ENCODE results near the gene HOXA3.

The HOXA3 gene

DNA sequence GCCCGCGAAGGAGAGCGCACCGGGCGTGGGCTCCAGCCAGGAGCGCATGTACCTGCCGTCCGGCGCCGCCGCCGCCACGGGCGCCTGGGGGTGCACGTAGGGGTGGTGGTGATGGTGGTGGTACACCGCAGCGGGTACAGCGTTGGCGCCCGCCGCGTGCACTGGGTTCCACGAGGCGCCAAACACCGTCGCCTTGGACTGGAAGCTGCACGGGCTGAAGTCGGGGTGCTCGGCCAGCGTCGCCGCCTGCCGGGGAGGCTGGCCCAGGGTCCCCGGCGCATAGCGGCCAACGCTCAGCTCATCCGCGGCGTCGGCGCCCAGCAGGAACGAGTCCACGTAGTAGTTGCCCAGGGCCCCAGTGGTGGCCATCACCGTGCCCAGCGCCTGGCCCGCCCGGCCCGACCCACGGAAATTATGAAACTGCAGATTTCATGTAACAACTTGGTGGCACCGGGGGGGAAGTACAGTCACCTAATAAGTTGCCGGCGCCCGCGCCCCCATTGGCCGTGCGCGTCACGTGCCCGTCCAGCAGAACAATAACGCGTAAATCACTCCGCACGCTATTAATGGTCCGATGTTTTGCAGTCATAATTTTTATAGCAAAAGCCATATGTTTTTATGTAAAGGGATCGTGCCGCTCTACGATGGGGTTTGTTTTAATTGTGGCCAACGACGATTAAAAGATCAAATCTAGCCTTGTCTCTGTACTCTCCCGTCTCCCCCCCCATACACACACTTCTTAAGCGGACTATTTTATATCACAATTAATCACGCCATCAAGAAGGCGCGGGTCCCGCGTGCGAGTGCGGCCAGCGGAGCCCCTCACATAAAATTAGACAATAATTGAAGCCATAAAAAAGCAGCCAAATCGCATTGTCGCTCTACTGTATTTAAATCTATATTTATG lies 13.0 kb upstream of the HOXA3 start, which contains the start of gene HOXA9:
Gene HOXA9 (minus strand): TSS at position 449 of the 907 bp plus-strand sequence. CDS start 80 bp downstream, at position 369.
- H3K27ac ChIP-seq, result peak within 1 kb of the TSS; percentile 51
- TF ChIP-seq, protein P1, sequence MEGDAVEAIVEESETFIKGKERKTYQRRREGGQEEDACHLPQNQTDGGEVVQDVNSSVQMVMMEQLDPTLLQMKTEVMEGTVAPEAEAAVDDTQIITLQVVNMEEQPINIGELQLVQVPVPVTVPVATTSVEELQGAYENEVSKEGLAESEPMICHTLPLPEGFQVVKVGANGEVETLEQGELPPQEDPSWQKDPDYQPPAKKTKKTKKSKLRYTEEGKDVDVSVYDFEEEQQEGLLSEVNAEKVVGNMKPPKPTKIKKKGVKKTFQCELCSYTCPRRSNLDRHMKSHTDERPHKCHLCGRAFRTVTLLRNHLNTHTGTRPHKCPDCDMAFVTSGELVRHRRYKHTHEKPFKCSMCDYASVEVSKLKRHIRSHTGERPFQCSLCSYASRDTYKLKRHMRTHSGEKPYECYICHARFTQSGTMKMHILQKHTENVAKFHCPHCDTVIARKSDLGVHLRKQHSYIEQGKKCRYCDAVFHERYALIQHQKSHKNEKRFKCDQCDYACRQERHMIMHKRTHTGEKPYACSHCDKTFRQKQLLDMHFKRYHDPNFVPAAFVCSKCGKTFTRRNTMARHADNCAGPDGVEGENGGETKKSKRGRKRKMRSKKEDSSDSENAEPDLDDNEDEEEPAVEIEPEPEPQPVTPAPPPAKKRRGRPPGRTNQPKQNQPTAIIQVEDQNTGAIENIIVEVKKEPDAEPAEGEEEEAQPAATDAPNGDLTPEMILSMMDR (conservative IDR thresholded peaks at IDR 0.05), result no peak
- TF ChIP-seq ZFX (IDR thresholded peaks at IDR 0.05), result no peak

GRCh38 chr7:27164367-27165088 lies 12.1 kb upstream of the HOXA3 start:
- TF ChIP-seq, protein P1 (conservative IDR thresholded peaks at IDR 0.05), result no peak
- no peak for TF ChIP-seq ZFX (IDR thresholded peaks at IDR 0.05)
- H3K27ac ChIP-seq, result no peak overlapping the region

DNA sequence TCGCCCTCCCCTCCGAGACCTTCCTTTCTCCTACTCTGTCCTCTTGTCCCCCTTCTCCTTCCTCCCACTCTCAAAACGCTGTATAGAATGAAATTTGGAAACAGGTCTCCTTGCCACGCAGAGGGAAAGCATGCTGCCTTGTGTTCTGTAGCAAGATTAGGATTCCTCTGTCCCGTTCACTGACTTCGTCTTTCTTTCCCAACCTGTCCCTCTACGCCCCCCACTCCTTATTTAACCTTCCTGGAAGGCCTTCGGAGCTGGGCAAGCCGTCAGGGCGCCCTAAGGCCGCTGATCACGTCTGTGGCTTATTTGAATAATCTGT lies 11.6 kb upstream of the HOXA3 start:
- H3K27ac ChIP-seq, result no peak overlapping the region
- TF ChIP-seq, protein P1 (conservative IDR thresholded peaks at IDR 0.05), result no peak
- no peak for TF ChIP-seq ZFX (IDR thresholded peaks at IDR 0.05)

- H3K27ac ChIP-seq, result no peak overlapping the region
- no peak for TF ChIP-seq ZFX (IDR thresholded peaks at IDR 0.05)
- TF ChIP-seq, protein P1 (conservative IDR thresholded peaks at IDR 0.05), result no peak
Measured at GRCh38 chr7:27163288-27164044, 11.1 kb upstream of the HOXA3 start.

DNA sequence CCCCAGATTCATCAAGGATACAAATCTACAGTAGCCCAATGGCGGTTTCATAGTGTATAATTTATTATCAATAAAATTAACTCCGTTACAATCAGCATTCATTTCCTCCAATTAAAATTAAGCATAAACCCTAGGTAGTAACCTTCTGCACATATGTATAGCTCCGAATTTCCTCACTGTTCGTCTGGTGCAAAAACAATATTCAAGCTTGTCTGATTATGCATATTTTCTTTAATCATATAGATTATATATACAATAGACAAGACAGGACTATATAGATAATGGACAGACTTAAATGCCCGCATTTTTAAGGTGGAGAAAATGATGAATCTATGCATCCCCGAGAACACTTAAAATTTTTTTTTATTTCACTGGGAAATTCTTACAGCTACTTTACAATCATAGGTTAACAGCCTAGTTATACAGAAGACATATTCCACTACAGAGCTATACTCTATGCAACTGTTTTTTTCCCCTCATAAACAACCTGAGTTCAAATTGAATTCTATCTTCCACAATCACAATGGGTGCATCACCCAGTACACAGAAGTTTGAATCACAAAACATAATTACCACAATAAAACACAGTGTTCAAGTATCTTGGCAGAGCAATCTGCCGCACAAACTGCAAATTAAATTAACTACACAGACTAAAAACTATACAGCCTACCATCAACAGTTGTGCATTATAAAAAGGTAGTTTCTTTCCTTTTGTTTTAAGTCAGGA lies 10.3 kb upstream of the HOXA3 start:
- no peak overlapping the region for H3K27ac ChIP-seq

More for the DNA sequence above, 10.3 kb upstream of the HOXA3 start:
- TF ChIP-seq ZFX (IDR thresholded peaks at IDR 0.05), result no peak
- TF ChIP-seq, protein P1 (conservative IDR thresholded peaks at IDR 0.05), result no peak
